HG02623 (cell line): ENCODE measurements around the gene CCDC136.

Source experiments
- ATAC-seq: cut with Tn5 transposase; IDR thresholded peaks from one replicate; pipeline ENCODE4 v1.9.1; 2021; ENCODE audit warnings: moderate library complexity; ENCODE audit not compliant: unreplicated experiment

CCDC136 gene

DNA sequence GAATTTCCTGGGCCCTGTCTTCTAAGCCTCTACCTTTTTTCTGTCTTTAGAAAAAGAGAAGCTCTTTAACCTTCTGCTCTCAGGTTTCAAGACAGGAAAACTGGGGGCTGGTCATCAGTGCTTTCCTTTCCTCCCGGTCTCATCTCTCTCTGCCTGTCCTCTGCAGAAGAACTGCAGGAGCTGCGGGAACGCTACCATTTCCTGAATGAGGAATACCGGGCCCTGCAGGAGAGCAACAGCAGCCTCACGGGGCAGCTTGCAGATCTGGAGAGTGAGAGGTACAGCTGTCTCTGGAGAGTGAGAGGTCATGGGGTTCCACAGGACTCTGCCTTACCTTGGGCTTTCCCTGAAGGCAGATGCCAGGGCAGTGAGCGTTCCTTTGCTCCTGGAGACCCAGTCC, 12.7 kb downstream of the CCDC136 start:
- ATAC-seq: no peak

DNA sequence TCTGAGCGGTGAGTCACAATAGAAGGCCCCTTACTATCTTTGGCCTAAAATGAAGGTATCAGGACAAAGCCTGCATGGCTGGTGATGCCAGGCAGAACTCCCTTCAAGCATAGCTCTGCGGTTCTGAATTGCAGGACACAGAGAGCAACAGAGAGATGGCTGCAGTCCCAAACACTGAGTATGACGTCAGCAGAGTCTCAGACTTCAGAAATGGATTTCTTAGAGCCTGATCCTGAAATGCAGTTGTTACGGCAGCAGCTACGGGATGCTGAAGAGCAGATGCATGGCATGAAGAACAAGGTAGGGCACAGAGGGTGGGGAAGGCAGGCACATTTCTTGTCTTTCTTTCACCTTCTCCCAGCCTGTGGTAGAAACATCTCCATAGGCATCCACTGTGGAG, 13.5 kb downstream of the CCDC136 start:
- no peak for ATAC-seq

DNA sequence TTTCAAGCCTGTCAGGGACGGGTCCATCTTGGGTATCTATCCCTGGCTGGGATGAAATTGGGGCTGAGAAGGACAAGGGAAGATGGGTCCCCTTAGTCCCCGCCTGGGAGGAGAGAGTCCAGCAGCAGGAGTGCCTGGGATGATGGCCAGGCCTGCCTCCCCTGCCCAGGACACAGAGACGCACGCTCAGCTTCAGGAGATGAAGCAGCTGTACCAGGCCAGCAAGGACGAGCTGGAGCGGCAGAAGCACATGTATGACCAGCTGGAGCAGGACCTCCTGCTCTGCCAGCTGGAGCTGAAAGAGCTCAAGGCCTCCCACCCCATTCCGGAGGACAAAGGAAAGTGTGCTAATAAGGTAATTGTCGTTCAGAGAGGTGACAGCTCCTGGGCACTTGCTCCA, 15.4 kb downstream of the CCDC136 start:
- no peak for ATAC-seq

DNA sequence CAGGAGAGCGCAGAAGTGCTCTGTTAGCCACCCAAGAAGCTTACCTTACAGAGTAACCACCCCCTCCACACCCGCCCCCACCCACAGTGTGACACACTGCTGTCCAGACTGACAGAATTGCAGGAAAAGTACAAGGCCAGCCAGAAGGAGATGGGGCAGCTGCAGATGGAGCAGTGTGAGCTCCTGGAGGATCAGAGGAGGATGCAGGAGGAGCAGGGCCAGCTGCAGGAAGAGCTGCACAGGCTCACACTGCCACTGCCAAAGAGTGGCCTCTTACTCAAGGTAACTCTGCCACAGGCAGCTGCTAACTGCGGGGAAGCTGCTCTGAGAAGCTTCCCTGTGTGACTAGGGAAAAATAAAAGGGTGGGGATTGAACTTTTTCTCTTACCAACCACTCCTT, 17.6 kb downstream of the CCDC136 start:
- no peak for ATAC-seq

DNA sequence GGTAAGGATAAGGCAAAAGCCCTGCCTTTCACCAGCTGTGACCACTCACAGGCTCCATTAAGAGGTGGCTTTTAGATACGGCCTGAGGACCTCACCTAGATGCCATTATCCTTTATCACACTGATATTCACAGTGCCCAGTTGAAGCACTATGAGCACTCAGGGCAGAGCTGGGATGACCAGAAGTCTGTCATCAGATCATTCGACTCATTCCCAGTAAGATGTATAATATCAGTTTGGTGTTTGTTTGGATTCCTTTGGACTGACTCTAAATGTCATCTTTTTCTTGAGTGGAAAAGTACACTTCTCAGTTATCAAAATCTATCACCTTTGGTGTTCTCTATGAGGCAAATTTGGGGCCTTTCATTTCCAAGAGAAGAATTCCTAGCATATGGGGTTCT, 18.7 kb downstream of the CCDC136 start:
- no peak for ATAC-seq

DNA sequence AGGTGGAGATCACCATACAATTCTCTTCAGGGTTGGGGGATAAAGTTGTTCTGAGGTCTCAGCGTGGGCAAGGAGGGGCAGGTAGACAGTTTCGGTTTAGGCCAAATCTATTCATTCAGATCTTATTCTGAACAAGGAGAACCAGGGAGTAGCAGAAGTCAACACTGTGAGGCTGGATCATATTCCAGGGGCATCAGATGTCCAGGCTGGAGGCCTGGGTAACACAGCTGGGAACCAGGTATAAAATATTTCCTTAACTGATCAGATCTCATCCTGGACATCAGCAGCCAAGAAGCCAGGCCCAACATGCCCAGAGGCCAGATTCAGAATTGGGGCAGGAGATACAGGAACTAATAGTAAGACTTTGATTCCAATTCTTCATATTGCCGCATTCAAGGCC, 19.2 kb downstream of the CCDC136 start:
- ATAC-seq: no peak

DNA sequence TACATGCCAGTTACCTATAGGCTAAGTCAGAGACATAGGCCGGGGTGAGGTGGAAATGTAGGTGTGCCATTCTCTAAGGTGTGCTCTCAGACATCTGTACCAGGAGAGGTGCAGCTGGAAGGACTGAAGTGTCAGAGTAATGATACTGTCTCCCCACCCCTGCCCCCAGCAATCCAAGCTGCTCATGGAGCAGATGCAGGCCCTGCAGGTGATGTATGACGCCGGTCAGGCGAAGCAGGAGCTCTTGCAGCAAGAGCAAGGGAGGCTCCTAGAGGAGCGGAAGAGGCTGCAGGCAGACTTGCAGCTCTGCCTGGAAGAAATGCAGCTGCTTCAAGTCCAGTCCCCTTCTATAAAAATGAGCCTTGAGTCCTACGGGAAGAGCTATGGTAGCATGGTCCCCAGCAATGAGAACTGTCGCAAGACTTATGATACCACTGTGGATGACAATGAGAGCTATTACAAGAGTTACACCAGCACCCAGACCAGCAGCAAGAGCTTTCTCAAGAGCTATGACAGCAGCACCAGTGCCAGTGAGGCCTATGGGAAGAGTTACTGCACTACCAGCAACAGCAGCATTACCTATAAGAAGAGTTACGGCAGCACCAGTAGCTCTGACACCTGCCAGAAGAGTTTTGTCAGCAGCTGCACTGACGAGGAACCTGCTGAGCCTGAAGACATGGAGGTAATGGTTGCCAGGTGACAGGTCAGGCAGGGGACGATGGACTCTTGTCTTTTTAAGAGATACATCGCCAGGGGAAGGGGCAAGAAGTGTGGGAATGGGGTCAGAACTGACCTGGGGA, 20.1 kb downstream of the CCDC136 start:
- no peak for ATAC-seq

DNA sequence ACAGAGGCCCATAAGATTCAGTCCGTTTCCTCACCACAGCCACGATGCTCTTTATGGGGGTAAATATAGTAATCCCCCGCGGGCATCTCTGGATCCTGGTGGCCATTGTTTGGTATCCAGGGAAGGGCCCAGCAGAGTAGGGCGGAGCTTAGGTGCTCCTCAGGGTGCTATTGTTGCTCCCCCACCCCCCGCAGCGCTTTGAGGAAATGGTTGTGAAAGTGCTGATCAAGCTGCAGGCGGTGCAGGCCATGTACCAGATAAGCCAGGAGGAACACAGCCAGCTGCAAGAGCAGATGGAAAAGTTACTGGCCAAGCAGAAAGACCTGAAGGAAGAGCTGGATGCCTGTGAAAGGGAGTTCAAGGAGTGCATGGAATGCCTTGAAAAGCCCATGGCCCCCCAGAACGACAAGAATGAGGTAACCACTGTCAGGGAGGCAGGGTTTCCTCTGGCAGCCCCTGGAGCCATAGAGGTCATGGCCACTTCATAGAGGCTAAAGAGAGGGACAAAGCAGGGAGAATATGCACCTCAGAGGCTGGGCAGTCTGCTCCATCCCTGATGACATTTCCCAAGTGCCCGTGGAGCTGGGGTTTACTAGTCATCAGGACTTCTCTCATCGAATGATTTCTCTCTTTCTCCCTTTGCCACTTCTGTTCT, 20.9 kb downstream of the CCDC136 start:
- no peak for ATAC-seq

DNA sequence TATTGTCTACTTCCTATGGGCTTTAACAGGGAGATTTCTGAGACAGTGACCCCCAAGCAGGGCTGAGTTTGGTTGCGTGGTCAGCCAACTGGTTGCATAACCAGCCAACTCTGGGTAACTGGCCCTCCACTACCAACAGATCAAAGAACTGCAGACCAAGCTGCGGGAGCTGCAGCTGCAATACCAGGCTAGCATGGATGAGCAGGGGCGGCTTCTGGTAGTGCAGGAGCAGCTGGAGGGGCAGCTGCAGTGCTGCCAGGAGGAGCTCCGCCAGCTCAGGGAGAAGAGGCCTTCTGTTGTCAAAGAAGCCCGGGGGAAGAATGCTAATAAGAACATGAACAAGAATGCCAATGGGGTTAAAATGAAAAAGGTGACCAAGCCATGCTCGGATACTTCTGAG, 22.7 kb downstream of the CCDC136 start:
- no peak for ATAC-seq

DNA sequence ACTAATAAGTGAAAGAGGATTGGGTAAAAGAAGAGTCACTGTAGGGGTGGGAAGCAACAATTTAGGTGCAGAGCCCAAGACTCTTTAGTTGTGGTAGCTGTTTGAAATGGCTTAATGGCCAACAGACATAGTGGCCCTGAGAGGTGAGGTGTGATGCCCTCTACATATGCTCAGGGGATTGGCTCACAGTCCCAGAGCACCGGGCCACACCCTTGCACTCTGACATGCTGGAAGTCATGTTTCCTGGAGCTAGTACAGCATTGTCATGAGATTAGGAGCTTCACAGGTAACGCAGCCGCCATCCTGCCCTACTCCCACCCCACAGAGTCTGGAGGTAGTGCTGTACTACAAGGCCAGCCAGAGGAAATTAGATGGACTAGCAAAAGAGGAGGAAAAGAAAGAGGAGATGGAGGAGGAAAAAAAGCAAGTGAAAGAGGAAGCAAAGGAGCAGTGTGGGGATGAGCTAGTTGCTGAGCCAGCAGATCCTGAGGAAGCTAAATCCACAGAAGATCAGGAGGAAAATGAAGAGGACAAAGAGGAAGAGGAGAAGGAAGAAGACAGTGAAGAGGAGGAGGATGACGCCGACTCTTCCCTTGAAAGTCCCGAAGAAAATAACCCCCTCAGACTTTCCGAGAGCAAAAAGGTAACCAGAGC, 23.6 kb downstream of the CCDC136 start:
- ATAC-seq: no peak

DNA sequence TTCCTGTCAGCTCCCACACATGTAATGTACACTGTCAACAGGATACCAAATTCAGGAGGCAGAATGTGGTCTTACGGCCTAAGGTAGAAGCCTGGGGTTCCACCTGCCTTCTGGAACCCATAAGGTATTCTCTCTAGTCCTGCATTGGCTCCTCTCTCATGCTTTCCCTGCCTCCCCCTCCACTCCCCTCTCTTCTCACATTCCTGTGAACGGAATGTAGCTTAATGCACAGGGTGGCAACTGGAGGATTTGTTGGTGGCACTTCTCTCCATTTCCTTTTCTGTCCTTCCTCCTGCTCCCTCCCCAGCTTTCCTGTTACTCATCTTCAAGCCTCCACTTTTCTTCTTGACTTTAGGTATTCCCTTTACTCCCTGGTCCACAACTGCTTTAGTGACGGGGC, 26.9 kb downstream of the CCDC136 start:
- ATAC-seq: no peak

DNA sequence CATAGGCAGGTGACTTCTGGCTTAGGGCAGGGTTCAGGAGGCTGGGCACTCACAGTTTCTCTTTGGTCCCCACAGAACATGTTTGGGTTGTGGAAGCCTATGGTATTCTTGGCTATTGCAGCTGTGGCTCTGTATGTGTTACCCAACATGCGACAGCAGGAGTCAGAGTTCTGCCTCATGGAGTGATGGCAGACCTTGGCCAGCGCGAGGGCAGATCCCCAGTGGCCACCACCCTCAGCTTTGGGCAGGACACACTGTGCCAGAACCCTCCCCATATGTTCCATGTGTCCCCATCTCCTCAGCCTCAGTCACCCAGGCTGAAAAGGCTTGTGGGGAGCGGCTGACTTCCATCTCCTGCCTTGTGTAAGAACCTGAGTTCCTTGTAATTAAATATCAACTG, 30.0 kb downstream of the CCDC136 start:
- no peak for ATAC-seq

DNA sequence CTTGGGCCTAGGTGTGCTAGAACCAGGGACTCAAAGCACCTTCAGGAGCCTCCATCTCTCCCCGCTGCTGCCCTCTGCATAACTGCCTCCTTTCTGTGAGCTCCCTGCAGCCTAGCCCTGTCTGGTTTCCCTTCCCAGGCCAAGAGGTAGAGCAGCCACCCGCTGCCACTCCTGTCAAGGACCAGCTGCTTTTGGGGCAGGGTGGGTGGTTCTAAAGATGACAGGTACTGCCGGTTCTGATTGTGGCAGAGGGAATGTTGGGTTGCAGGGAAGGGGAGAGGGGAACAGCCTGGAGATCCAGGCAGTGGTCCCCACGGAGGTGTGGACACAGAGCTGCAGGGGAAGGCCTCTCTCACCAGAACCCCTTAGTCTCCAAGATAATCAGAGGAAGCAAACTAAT, 34.7 kb downstream of the CCDC136 start:
- ATAC-seq: no peak

DNA sequence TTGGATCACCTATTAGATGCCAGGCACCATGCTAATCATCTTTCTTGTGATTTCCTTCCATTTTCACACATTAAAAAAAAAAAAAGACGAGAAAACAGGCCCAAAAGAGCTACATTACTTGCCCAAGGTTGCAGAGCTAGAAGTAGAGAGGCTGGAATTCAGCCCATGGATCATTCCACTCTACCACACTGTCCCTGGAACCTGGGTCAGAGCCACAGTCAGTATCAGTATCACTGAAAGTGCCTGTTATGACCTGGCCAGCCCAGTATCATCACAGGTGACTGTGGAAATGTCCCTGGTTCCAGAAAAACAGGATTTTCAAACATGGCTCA, 35.1 kb downstream of the CCDC136 start:
- ATAC-seq: no peak

DNA sequence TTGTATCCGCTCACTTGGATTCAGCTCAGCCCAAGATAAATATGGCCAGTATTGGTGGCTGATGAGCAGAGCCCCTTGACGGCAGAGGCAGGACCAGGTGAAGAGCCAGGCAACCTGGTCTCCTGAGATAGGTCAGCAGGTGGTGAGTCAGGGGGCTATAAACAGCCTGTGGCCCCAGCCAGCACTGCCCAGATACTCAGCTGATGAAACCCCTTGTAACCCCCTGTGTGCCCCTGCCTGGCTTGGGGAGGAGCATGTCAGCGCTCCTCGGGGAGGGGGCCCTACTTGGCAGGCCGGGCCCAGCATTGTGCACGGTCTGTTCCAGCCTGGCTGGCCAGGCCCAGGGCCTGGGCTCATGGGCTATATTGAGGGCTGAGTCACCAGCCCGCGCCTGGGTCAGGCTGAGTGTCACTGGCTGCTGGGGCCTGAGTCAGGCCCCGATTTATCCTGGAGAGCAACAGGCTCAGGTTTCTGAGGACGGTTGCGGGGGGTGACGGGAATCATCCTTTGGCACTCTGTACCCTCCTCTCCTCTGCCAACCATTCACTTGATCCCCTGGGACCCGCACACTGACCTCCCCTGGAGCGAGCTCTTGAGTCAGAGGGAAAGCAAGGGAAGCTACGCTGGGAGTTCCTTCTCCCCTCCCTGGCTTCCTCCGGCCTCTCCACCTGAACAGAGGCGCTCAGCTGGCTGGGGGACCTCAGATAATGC, 35.6 kb downstream of the CCDC136 start:
- ATAC-seq: no peak

DNA sequence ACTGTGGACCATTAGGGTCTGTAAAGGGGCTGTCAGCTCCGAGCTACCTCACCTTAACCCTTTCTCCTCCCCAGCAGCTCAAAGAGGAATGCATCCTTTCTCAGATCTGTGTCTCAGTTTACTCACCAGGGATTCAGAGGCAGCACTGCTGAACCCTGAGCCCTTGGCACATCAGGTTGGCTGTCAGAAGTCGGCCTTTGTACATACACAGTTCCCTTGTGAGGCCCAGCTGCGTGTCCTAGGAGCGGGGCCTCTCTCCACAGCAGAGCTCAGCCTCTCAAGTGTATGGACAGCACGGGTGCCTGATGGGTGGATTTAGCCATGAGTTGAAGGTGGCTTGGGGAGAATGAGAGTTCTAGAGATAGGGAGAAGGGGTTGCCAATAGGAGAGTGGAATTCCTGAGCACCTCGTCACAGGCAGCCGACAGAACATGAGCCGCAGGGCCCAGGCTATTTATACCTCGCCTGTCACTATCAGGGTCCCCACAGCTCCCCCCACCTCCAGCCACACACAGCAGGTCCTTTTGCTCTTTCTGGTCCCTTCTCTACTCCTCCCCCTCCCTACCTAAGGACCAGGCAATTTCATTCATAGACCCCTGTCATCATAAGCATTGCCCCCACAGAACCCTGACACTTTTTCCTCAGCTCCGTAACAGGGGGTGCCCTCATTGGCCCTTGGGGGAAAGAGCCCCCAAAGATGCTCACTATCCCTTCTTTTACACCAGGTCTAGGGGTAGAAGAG, 36.4 kb downstream of the CCDC136 start:
- ATAC-seq: no peak

DNA sequence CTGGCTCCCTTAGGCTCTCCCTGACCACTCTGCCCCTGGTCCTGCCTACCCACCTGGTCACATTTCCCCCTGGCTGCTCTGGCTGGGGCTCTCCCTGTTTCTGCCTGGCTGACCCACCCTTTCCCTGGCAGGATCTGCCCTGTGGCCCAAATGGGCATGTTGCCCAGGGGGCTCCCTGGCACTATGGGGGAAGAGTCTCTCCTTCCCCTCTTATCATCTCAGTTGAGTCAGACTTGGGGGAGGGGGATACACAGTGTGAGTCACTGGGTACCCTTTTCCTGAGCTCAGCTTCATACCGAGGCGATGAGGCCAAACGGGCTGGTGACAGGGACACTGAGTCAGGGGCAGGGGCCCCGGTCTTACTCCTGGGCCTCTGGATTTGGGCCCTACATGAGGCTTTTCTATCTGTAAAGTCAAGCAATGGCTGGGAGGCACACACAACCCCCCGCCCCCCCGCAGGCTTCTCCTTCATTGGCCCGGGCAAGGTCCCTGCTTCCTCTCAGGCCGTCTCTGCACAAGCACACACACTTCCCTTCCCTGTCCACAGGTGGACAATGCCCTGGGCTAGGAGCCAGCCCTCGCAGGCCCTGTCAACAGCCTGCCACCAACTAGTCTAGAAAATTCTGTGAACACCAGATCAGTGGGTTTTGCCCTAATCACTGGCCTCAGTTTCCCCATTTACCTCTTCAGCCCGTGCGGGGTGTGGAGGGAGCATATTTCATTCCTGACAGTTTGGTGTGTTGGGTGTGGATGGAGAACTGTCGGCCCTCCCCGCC, 37.8 kb downstream of the CCDC136 start:
- ATAC-seq: no peak

DNA sequence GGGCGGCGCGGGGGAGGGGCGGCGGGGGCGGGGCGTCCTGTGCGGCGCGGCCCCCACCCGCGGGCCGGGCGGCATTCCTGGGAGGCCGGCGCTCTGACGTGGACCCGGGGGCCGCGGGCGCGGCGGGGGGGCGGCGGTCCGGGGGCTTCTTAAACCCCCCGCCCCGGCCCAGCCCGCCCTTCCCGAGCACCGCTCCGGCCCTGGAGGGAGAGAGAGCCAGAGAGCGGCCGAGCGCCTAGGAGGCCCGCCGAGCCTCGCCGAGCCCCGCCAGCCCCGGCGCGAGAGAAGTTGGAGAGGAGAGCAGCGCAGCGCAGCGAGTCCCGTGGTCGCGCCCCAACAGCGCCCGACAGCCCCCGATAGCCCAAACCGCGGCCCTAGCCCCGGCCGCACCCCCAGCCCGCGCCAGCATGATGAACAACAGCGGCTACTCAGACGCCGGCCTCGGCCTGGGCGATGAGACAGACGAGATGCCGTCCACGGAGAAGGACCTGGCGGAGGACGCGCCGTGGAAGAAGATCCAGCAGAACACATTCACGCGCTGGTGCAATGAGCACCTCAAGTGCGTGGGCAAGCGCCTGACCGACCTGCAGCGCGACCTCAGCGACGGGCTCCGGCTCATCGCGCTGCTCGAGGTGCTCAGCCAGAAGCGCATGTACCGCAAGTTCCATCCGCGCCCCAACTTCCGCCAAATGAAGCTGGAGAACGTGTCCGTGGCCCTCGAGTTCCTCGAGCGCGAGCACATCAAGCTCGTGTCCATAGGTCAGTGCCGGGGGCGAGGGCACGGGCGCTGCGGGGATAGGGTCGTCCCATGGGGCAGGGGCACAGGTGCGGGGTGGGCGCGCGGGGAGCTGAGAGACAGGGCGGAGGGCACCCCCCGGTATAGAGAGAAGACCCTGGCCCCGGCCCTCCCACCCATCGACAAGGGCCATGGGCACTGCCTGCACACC, 38.7 kb downstream of the CCDC136 start, which contains the start of gene FLNC:
Gene FLNC (plus strand): TSS at position 176 of the 947 bp plus-strand sequence. CDS start 232 bp downstream, at position 408.
- no peak for ATAC-seq
